Measurements from ENCODE around the gene TBL1XR1. TPM values are rescaled to one million over a fixed set of nuclear protein-coding genes. Genes with fewer than 3 reads are reported as not detected.

The TBL1XR1 gene
- total and polyA plus RNA-seq, 2 of the 8 experiments (the other 6 are each of a cell fraction or from before 2014, with no cell fraction given), result 28.1 to 147 TPM

GRCh38 chr3:177045767-177046166, 151.5 kb downstream of the TBL1XR1 start:
- TF ChIP-seq ZNF274 (IDR thresholded peaks at IDR 0.05; ENCODE audit: borderline replicate concordance, extremely low read depth, low read length), result no peak
- TF ChIP-seq TAF7 (optimal IDR thresholded peaks at IDR 0.05; ENCODE audit: borderline replicate concordance, low read depth, low read length), result no peak
- no peak for TF ChIP-seq NANOG (IDR thresholded peaks at IDR 0.05; ENCODE audit: insufficient read depth, low read depth, low read length, poor library complexity, severe bottlenecking)
- TF ChIP-seq FOSL1 (IDR thresholded peaks at IDR 0.05; ENCODE audit: insufficient read depth, low read depth, low read length), result no peak
- TF ChIP-seq CREB1 (IDR thresholded peaks at IDR 0.05), result no peak
- no peak for TF ChIP-seq KDM5A (IDR thresholded peaks at IDR 0.05; ENCODE audit: low read length)
- no peak for TF ChIP-seq EZH2 (IDR thresholded peaks at IDR 0.05; ENCODE audit: low read depth, low read length, severe bottlenecking)
- TF ChIP-seq SUZ12 (IDR thresholded peaks at IDR 0.05; ENCODE audit: low read length), result no peak
- no peak for TF ChIP-seq CBX5 (IDR thresholded peaks at IDR 0.05; ENCODE audit: low read depth, low read length)
- TF ChIP-seq CHD2 (IDR thresholded peaks at IDR 0.05; ENCODE audit: low read length), result no peak
- no peak overlapping the region for H3K27ac ChIP-seq (ENCODE audit: low read depth, low read length)
- no peak overlapping the region for H2BK12ac ChIP-seq (ENCODE audit: low read depth, low read length)
- no peak overlapping the region for H3K56ac ChIP-seq (replicated peaks; ENCODE audit: insufficient read length, low read depth, low read length)
- no peak overlapping the region for H3K4me2 ChIP-seq (ENCODE audit: insufficient read depth in 1 of 2, low read depth in 2 of 2, low read length in 2 of 2)
- POLR2A ChIA-PET (ENCODE audit: partially characterized antibody), result no interaction called here
- H4K5ac ChIP-seq (ENCODE audit: insufficient read length, low read depth, low read length), result no peak overlapping the region
- WGBS, 2 experiments (ENCODE audit: extremely low coverage in 1 of 2, insufficient coverage in 1 of 2, insufficient read length in 1 of 2, insufficient replicate concordance in 2 of 2, low coverage in 1 of 2, low lambda C conversion rate in 2 of 2, missing lambda C conversion rate in 1 of 2), result 82% methylated on average over 2 of the region's 2 CpGs; no CpG with 5 or more reads in 1 of the 2 experiments
- H3K9me3 ChIP-seq (ENCODE audit: insufficient read depth in 2 of 2, low read depth in 1 of 2, low read length in 1 of 2), result no peaks in the 10 kb centered on the region
- H2BK20ac ChIP-seq (ENCODE audit: low read length), result no peak overlapping the region
- FAIRE-seq (no peak), DNase-seq (ENCODE audit: low read depth in 1 of 2, low spot score in 2 of 2) (no peak)
- H3K9ac ChIP-seq (replicated peaks in 1 of 4; ENCODE audit: extremely low read depth in 1 of 4, low read depth in 3 of 4, low read length in 3 of 4), result no peak overlapping the region
- no peak overlapping the region for H3K4me3 ChIP-seq (ENCODE audit: extremely low read depth in 1 of 4, insufficient read depth in 2 of 4, low read depth in 3 of 4, low read length in 4 of 4)
- no peak overlapping the region for H3K23ac ChIP-seq (ENCODE audit: insufficient read length)
- H3K79me2 ChIP-seq (ENCODE audit: control insufficient read depth in 1 of 2, insufficient read depth in 2 of 2, low read length in 2 of 2), result peaks cover 3 to 5% of the 10 kb centered on the region in 2 experiments; a peak in 1 of 4 replicates
- no peak overlapping the region for H2BK120ac ChIP-seq (replicated peaks; ENCODE audit: low read depth, low read length)
- no peak overlapping the region for H2BK15ac ChIP-seq (ENCODE audit: low read length)
- peaks cover 0 to 4% of the 10 kb centered on the region in 2 experiments for H4K20me1 ChIP-seq (replicated peaks in 1 of 2; ENCODE audit: control insufficient read depth in 1 of 2, insufficient read depth in 2 of 2, low read length in 2 of 2)
- no peak overlapping the region for H2AK5ac ChIP-seq (ENCODE audit: low read depth, low read length)
- no peaks in the 10 kb centered on the region for H3K27me3 ChIP-seq (replicated peaks in 1 of 4; ENCODE audit: control insufficient read depth in 3 of 4, extremely low read depth in 1 of 4, insufficient read depth in 3 of 4, low read length in 3 of 4)
- H3K18ac ChIP-seq (ENCODE audit: extremely low read depth, low read length), result no peak overlapping the region
- no peak overlapping the region for H3K4ac ChIP-seq (replicated peaks; ENCODE audit: insufficient read length, low read depth, low read length)
- no peak overlapping the region for H4K91ac ChIP-seq (replicated peaks; ENCODE audit: insufficient read length, low read length)
- no peak overlapping the region for H2BK5ac ChIP-seq (ENCODE audit: low read depth, low read length)
- no peaks in the 10 kb centered on the region for H3K23me2 ChIP-seq (ENCODE audit: low read depth, low read length)
- H2AFZ ChIP-seq (ENCODE audit: low read length), result no peak overlapping the region
- H3K14ac ChIP-seq (ENCODE audit: insufficient read length), result no peak overlapping the region
- peaks cover 2 to 60% (median 22%) of the 10 kb centered on the region in 4 experiments; a peak in 7 of 8 replicates for H3K36me3 ChIP-seq (ENCODE audit: control insufficient read depth in 2 of 4, insufficient read depth in 4 of 4, low read length in 3 of 4)
- CTCF ChIA-PET (ENCODE audit: partially characterized antibody), result no interaction called here
- no peak overlapping the region for H4K8ac ChIP-seq (ENCODE audit: extremely low read depth, insufficient read depth, low read length)
- H3K4me1 ChIP-seq (replicated peaks in 1 of 4; ENCODE audit: control insufficient read depth in 3 of 4, insufficient read depth in 4 of 4, low read length in 3 of 4), result peaks cover 0 to 6% (median 4%) of the 10 kb centered on the region in 4 experiments; a peak in 2 of 7 replicates
- no peaks in the 10 kb centered on the region for H3K79me1 ChIP-seq (ENCODE audit: low read depth, low read length)

Data from H1 (cell line).